ENCODE results near the gene NDUFB10.
"Not testable (repeated sequence)": the region's sequence is repeated elsewhere in the genome, so short reads cannot be mapped to it uniquely, and the experiment has no call there.

Gene NDUFB10

DNA sequence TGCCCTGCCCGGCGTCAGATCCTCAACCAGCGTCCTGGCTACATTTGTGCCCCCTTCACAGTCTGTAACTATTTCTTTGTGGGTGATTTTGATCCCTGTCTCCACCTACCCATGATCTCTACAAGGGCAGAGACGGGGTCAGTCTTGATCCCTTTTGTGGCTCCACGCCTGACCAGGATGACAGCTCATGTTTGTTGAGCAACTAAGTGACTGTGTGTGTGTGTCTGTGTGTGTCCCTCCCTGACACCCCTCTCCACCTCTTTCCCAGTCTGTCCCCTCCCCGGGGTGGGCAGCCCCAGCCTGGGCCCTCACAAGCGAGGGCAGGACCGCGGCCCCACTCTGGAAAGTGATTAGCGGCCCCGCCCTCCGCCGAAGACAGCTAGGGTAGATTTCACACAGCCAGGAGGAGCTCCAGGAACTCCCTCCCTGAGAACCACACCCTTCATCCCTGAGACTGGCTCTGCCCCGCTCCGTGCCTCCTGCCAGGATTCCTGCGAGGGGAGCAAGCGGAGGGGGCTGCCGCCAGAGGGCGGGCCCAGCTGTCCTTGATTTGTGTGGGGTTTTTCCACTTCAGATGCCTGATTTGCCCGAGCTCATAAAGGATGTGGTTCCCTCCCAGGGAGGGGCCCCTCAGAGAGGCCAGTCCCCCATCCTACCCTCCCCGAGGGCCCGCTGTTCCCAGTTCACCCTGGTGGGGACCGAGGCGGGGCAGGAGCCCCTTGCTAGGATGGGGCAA is 35.9 kb upstream of the NDUFB10 start:
- no peak for DNase-seq (ENCODE audit: extremely low read depth in 1 of 2, low read depth in 1 of 2)

DNA sequence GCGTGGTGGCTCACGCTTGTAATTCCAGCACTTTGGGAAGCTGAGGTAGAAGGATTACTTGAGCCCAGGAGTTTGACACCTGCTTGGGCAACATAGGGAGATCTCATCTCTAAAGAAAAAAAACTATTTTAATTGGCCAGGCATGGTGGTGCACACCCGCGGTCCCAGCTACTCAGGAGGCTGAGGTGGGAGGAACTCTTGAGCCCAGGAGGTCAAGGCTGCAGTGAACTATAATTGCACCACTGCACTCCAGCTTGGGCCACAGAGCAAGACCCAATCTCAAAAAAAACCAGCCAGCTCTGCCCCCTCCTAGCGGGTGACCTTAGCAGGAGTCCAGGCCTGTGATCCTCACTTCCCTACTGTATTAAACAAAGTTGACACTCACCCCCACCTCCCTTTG is 35.2 kb upstream of the NDUFB10 start:
- no peak for DNase-seq (ENCODE audit: extremely low read depth in 1 of 2, low read depth in 1 of 2)

DNA sequence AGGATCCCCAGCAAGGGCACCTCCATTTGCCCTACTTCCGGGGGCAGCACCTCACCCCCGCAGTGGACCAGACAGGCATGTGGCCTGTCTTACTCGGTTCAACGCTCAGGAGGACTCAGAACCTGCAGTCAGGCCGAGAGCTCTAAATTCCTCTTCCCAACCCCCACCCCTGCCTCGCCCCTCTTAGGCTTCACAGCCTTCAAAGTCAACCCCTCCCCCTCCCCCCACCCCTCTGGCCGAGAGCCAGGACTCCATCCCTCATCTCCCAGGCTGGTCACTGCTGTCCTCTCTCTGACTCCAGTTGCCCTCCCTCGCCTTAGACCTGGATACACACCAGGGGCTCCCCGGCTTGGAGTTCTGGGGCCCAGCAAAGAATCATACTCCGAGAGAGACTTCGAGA is 33.1 kb upstream of the NDUFB10 start:
- no peak for DNase-seq (ENCODE audit: extremely low read depth in 1 of 2, low read depth in 1 of 2)

DNA sequence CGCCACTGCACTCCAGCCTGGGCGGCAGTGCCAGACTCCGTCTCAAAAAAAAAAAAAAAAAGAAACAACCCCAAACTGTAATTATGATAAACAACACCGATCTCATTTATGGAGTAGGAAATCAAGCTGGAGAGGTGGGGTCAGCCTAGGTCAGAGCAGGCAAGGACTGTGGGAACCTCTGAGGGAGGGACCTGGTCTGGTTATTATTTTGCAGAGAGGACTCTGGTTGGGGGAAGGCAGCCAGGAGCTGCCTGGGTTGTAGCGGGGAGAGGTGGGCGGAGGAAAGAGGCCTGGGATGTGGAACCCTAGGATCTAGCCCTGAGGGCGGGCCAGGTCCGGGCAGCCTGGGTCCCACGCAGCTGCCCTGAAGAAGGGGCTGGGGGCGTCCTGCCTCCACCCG is 30.2 kb upstream of the NDUFB10 start:
- no peak for DNase-seq (ENCODE audit: extremely low read depth in 1 of 2, low read depth in 1 of 2)

DNA sequence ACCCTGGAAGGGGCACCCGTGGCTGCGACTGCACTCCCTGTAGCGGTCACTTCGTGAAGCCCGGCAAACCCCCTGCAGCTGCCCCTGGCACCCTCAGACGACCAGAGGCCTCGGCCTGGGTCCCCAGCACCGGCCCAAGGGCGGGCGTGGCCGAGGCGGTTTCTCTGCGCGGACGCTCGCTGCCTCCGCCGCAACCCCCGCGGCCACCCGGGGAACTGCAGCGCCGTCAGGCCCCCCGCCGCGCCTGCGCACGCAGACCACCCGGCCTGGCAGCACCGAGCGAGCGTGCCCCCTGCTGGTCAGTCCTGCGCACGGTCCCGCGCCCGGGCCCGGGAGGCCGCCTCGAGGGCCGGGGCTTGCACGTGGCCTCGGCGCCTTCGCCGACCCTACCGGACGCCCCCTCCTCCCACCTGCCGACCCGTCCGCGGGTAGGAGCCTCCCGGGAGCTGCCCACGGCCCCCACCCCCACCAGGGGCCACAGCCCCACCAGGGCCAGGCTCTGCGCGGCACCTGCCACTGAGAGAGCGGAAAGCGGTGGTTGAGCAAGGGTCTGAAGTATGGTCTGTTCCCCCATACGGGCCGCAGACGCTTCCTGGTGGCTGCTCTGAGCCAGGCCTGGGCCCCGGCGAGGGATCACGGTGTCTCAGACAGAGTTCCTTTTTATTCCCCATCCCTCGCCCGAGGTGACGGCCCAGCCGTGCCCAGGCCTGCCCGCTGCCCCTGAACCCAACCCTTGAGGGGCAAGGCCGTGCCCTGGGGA is 29.6 kb upstream of the NDUFB10 start:
- DNase-seq (ENCODE audit: extremely low read depth in 1 of 2, low read depth in 1 of 2): peak; percentile 75 to 87

DNA sequence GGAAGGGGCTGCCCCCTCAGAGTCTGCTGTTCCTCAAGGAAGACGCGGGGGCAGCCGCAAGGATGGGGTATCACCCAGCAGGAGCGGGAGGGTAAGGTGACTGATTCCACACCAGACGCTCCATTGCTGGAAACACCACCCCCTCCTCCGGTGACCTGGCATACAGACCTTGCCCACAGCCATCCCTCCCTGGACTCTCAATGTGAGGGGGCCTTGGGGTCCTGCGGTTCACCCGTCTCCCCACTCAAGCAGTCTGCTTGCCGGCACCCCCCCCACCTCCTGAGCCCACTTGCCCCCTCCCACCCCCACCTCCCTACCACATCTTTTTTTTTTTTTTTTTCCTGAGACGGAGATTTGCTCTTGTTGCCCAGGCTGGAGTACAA is 29.0 kb upstream of the NDUFB10 start:
- DNase-seq (ENCODE audit: extremely low read depth in 1 of 2, low read depth in 1 of 2): no peak

DNA sequence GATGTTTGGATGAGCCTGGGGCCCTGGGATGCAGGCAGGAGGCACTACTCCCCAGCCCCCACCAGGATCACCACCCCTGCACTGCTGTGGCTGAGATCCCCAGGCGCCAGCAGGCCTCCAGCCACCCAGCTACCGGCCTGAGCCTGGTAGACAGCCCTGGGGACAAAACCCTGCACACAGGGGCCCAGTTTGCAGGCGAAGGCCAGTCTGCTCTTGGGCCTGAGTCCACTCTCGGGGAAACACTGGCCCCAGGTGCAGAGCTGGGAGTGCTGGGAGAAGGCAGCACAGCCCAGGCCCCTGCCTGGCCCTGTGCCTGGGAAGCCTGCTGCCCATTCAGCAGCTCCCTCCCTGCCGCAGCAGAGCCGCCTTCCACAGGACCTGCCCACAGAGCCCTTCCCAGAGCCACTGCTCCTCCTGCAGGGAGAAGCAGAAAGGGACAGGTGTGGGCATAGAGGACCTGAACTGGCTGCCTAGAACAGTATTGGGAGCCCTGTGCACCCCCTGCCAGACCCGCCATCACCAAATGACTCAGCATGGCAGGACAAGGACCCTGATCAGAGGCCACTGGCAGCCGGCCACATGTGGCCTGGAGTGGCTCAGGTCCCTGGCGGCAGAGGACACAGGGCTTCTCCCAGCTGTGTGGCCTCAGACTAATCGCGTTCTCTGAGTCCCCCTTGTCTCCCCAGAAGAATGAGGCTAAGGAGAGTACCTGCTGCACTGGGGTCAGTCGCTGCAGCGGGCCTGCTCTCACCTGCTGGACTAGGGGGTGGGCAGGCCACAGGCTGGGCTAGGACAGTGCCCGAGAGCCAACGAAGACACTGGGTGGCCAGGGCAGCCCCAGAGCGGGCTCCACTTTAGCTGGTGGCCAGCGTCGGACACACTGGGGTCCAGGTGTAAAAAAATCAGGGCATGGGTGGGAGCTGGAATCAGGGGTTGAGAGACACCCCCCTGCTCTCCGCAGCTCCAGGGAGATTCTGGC is 27.0 kb upstream of the NDUFB10 start:
- DNase-seq (ENCODE audit: extremely low read depth in 1 of 2, low read depth in 1 of 2): no peak

DNA sequence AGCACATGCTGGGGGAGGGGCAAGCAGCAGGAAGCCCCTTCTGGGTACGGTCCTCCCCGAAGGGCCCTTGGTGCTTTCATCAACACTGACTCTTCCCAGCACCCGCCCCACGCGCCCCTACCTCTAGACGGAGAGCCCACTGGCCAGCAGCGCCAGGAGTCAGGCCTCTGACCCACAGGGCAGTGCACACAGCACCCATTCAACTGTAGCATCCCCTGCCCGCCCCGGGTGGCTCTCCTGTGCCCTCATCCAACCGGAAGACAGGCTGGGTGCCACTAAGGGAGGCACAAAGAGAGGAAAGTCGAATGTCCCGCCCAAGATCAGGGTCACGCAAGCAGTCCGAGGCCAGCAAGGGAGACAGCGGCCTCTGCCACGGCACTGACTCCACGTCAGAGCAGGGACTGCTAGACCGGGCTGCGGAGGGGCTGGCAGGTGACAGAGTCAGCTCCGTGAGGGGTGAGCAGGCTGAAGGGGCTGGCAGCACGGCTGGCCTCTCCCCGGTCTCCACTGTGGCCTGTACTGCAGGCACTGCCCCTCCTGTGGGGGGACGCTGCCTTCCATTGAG is 26.2 kb upstream of the NDUFB10 start:
- DNase-seq (ENCODE audit: extremely low read depth in 1 of 2, low read depth in 1 of 2): no peak

DNA sequence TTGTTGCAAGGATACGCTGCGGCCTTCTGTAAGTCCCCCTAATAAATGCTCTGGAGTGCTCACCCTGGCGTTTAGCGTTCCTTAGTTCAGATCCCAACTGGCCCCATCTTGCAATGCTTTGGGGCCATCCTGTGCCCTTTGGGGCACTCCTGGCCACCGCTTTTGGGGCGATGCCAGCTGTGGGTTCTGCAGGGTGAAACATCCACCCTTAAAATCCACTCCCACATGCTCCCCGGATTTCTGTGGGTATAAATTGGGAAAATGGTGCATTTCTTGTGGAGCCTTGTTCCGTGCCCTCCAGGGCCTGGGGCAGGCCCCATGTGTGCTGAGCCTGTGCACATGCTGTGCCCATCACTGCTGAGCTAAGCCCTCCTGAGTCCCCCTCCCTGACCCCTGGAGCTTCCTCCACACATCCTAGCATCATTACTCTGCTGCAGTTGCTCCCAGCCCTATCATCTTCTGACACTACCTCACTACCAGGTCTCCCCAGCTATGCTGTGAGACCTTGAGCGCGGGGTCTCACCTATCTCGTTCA is 22.3 kb upstream of the NDUFB10 start:
- no peak for DNase-seq (ENCODE audit: extremely low read depth in 1 of 2, low read depth in 1 of 2)

DNA sequence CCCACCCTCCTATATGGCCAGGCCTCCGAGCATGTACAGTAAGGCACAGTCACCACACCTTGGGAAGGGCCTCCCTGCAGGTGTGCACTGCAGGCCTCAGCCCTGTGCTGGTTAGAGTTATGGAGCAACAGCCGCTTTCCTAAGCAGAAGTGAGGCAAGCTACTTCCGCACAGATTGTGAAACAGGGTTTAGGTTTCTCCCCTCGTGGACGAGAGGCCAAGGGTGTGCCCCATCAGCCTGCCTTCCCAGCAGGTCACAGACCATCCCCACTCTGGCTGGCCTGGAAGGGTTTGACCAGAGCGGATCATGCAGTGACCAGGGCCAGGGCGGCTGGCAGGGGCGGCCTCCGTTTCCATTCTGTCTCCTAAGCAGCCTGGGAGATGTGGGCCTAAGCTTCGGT is 21.0 kb upstream of the NDUFB10 start:
- no peak for DNase-seq (ENCODE audit: extremely low read depth in 1 of 2, low read depth in 1 of 2)

DNA sequence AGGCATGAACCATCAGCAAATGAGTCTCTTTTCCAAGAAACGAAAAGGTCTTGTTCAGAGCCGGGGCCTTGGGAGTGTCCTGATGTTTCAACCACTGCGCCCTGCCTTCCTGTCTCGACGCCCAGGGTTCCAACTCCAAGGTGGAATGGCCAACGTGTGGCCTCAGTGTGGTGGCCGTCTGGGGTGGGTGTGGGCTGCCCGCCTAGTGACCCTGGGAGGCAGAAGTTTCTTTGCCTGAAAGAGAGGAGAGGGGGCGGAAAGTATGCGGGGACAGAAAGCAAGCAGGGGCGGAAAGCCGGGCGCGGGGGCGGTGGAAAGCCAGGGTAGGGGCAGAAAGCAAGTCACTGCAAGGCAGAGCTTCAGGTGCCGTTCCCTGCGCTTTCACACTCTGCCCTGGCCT is 20.4 kb upstream of the NDUFB10 start:
- DNase-seq (ENCODE audit: extremely low read depth in 1 of 2, low read depth in 1 of 2): no peak

DNA sequence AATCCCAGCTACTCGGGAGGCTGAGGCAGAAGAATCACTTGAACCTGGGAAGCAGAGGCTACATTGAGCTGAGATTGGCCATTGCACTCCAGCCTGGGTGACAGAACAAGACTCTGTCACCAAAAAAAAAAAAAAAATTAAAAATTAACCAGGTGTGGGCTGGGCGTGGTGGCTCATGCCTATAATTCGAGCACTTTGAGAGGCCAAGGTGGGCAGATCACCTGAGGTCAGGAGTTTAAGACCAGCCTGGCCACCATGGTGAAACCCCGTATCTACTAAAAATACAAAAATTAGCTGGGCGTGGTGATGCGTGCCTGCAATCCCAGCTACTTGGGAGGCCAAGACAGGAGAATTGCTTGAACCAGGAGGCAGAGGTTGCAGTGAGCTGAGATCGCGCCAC is 19.5 kb upstream of the NDUFB10 start:
- DNase-seq (ENCODE audit: extremely low read depth in 1 of 2, low read depth in 1 of 2): not testable (repeated sequence)

DNA sequence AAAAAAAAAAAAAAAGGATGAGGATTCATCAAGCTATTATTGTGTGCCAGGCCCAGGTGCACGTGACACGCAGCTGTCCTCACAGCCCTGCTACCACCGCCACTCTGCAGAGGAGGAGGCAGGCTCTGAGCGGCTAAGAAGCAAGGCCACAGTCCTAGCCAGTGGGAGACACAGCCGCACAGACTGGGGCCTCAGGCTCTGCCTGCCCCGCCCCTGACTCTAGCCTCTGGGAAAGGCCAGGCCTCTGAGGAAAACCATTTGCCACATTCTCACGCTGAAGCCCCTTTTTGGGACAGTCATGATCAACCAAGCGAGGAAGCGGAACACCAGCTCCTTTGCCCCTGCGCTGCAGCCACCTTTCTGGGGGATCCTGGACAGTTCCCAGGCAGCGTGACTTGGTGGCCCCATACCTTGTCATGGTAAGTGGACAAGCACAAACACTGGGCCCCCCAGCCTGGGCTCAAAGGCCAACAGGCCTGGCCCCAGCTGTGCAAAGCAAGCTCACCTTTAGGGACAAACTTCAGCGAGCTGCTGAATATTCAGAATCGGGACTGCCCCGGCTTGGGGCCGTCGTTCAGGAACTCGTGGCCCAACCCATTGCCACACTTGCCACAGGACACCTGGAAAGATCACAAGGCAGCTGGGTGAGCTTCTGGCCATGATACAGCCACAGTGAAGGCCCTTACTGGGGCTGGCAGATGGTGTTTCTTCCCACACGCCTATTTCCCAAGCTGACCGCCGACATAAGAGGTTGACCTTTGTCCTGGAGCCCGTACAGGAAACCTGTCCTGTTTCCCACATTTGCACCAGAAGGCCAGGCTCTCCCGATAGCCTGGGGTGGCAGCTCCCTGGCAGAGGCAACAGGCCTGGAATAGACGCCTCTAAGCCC is 18.8 kb upstream of the NDUFB10 start:
- no peak for DNase-seq (ENCODE audit: extremely low read depth in 1 of 2, low read depth in 1 of 2)

DNA sequence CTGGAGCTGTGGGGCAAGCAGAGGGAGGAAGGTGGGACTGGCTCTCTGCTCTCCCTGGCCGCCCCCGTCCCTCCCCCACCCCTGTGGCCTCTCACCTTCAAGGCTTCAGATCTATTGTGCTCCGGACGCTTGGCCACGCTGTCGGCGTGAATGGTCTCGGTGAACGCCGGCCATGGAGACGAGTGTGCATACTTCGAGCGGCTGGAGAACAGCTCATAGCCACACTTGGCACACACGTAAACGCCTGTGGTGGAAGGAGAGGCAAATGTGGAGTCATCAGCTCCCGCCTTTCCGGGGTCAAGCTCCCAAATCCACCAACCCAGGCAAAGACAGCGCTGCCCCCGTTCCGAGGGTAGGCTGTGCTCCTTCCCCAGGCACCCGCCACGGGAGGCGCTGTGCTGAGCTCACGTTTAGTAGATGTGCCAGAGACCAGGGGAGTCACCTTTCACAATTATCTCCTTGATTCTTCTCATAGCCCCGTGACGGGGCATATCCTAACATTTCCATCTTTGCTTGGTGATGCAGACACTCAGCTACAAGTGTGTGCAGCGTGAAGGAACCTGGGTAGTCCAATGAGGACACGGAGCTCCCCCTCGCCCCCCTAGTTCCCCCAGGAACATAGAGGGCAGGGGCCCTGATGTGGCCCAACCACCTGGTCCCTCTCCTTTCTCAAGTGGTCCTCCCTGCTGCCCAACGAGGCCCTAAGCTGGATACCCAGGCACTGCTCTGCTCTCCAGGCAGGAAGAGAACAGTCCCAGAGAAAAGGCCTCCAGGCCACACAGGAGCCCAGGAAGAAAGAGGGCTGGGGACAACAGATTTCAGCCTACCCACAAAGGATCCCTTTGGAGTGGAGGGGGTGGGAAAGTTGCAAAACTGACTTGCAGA is 17.9 kb upstream of the NDUFB10 start:
- DNase-seq (ENCODE audit: extremely low read depth in 1 of 2, low read depth in 1 of 2): no peak

DNA sequence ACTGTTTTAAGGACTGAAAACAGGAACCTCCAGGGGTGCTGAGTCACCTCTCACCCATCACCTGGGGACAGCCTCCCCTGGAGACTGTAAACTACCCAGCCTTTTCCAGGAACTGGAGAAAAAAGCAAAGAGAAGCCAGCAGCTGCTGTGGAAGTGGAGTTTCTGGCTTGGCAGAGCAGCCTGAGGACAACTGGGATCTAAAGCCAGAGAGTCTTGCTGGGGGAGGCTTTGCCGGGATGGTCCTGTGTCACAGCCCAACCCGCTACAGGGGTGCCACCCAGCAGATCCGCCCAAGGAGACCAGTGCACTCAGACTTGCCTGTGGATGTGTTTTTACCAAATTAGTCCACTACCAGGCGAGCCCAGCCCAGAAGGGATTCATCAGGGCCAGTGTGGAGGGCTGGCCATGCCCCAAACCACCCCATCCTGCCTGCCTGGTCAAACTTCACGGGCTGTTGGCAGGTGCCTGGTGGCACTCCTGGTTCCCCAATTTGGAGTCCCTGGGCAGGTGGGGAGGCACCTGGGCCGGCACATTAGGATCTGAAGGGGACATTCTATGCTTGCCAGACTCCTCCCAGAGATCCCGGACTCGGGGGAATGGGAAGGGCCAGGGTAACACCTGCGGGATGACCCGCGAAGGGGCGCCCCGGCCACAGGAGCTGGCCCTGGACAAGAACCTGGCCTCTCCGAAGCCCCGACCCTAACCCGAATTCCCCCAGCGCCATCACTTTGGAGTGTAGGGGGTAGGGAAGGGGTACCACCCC is 17.1 kb upstream of the NDUFB10 start:
- no peak for DNase-seq (ENCODE audit: extremely low read depth in 1 of 2, low read depth in 1 of 2)

DNA sequence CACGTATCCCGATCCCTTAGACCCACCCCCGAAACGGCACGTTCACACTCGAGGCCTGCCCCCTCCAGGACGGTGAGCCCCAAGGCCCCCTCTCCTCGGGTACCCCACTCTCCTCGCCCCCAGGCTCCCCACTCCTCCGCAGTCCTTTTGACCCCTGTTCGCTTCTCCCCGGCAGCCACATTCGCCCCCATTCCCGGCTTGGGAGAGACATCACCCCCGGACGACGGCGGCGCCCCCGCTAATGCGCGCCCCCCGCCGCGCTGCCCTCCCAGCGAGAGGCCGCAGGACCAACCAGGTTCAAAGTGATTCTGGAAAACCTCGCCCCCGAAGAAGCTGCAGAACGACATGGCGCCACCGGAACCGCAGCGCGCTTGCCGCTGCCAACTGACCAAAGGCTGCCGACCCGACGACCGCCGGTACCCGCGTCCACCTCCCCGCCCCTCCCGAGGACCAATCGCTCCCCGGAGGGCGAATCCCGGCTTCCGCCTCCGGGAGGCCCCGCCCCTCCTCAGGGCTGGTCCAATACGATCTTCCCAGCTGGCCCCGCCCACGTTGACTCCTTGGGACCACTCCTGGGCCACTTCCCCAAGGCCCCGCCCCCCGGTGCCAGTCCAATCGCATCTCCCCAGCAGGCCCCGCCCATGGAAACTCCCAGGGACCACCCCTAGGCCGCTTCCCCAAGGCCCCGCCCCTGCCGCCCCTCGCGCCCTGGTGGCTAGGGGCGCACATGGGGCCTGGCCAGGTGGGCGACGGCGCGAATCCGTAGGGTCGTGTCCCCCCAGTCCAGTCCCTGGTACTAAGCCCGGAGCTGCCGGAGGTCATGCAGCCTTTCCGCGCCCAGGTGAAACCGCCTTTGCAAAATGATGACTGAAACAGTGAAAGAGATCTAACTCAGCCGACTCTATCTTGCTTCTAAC is 16.3 kb upstream of the NDUFB10 start, which contains the start of gene MSRB1:
MSRB1 (minus strand) TSS at position 390 of the 917 bp plus-strand sequence; CDS start at position 347, 43 bp downstream.
- DNase-seq (ENCODE audit: extremely low read depth in 1 of 2, low read depth in 1 of 2): peak; percentile 98 to 100
